Stomach (tissue), 9 donors: ENCODE data around the gene DEFB123. TPM values are rescaled to one million over a fixed set of nuclear protein-coding genes. Genes with fewer than 3 reads are reported as not detected.
A peak's percentile ranks its signal among the peaks of the same experiment; 100 is the strongest.

Source experiments
- DNase-seq, 2 donors: peaks; one replicate each; pipeline versions ENCODE4 v3.0.0 to v3.0.0-alpha.2; 2013 to 2019
- H3K27ac ChIP-seq, 5 donors: fragments of 200-600 bp in 4 of 5; sonication (generic) in 4 of 5; one replicate each; pipeline ENCODE4 v1.5.1; 2013 to 2019; ENCODE audit warnings: mild to moderate bottlenecking in 1 of 5, moderate library complexity in 1 of 5
- H3K27me3 ChIP-seq, 3 donors: fragments of 200-600 bp; sonication (generic); one replicate each; pipeline ENCODE4 v1.5.1; 2017 to 2019; ENCODE audit warnings: mixed run types in 1 of 3
- H3K36me3 ChIP-seq, 4 donors: fragments of 200-600 bp; sonication (generic); 1 replicate in 3 of 4; 2 replicates in 1 of 4; pipeline ENCODE4 v1.5.1; 2016 to 2019
- H3K4me1 ChIP-seq, 4 donors: fragments of 200-600 bp; sonication (generic); one replicate each; pipeline ENCODE4 v1.5.1; 2016 to 2019
- H3K4me3 ChIP-seq, 4 donors: fragments of 200-600 bp; sonication (generic) in 3 of 4; one replicate each; pipeline ENCODE4 v1.5.1; 2016 to 2019; ENCODE audit warnings: mild to moderate bottlenecking in 1 of 4
- H3K9me3 ChIP-seq, 4 donors: fragments of 200-600 bp; sonication (generic); one replicate each; pipeline ENCODE4 v1.5.1; 2016 to 2019
- EP300 ChIP-seq: sonication (generic); formaldehyde crosslinking; IDR thresholded peaks from one replicate; pipeline ENCODE4 v1.6.1; 2017; ENCODE audit warnings: antibody characterized with exemption
- POLR2A ChIP-seq, 4 donors: fragments of 450-650 bp; IDR thresholded peaks; one replicate each; pipeline ENCODE4 v1.6.1; 2016; ENCODE audit warnings: antibody characterized with exemption in 4 of 4, control low read depth in 2 of 4, mild to moderate bottlenecking in 1 of 4, moderate library complexity in 1 of 4
- POLR2AphosphoS5 ChIP-seq, 3 donors: sonication (generic); formaldehyde crosslinking; IDR thresholded peaks; one replicate each; pipeline ENCODE4 v1.6.1; 2016; ENCODE audit warnings: antibody characterized with exemption in 3 of 3
- WGBS, 5 donors: extraction: QIAGEN DNeasy Blood & Tissue Kit in 3 of 5; methylation state at CpG; one replicate each; pipeline versions ENCODE4 v1.1.5 to v1.1.7; 2013 to 2018; 5-methylcytosine and 5-hydroxymethylcytosine counted together
- intact Hi-C: fragments of 100-400 bp; cut with DNase I; formaldehyde crosslinking; loops from one replicate; pipeline ENCODE4 v1.15.1; 2023; ENCODE audit warnings: low total_unique reads
- polyA plus RNA-seq, 3 donors: library from polyadenylated mRNA; stranded (reverse); fragments of 200-250 nt; gene quantifications; one replicate each; pipeline ENCODE4 v1.2.3, GENCODE V29; 2013
- total RNA-seq, 5 donors: library from RNA; depleted of rRNA; stranded (reverse); fragments of >200 nt; gene quantifications; one replicate each; pipeline versions ENCODE4 v1.1.0 to v1.2.3, GENCODE V29; 2014 to 2016
- TF ChIP-seq, protein P1 (sequence below), 7 experiments: fragments of 450-650 bp in 4 of 7; fragments of 200-600 bp in 3 of 7; sonication (generic) in 3 of 7; IDR thresholded peaks; one replicate each; pipeline ENCODE4 v1.5.1; 2016 to 2019; ENCODE audit warnings: antibody characterized with exemption in 7 of 7, control low read depth in 2 of 7, mild to moderate bottlenecking in 1 of 7
- donor health status: healthy with polysubstance abuse.
- donor health status: Bipolar disorder and iron deficiency.
- donor health status: healthy.

DEFB123 gene
- total and polyA plus RNA-seq, 8 donors = not detected

DNA sequence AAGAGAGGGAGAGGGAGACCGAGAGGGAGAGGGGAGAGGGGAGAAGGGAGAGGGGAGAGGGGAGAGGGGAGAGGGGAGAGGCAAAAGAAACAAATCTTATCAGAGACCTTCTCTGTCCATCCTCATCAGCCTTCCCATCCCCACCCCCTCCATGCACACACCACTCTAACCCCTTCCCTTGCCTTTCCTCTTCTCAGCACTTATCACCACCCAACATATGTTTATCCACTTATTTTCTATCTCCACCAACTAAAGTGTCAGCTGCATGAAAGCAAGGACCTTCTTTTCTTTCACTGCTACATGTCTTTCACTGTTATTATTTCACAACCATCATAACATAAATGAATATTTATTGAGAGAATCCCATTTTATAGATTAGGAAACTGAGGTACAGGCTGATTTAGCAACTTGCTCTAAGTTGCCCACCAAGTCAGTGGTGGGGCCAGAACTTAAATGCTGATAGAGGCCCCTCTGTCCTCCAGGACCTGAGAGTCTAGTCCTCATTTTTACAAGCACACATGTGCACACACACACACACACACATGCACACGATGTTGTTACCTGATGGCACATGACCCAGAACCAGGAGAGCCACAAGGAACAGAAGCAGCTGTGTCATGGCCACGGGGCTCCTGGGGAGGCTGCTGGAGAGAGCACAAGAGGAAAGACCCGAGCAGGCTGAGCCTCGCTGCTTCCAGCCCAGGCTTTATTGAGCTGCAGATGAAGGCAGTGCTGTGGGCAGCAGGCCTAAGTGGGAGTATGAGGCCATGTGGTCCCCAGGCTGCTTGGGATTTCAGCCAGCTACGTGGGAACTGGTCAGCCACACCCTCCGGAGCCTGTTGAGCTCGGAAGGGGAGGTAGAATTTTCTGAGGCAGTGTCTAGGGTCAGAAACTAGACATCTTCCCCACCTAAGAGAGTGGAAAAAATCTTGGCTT, 32.2 kb downstream of the DEFB123 start:
- peak in 1 of 2 donors; percentile 71 for DNase-seq
- 54 to 65% (median 60%) methylated on average over 7 to 8 of the region's 8 CpGs for WGBS, 5 donors
- TF ChIP-seq, protein P1, sequence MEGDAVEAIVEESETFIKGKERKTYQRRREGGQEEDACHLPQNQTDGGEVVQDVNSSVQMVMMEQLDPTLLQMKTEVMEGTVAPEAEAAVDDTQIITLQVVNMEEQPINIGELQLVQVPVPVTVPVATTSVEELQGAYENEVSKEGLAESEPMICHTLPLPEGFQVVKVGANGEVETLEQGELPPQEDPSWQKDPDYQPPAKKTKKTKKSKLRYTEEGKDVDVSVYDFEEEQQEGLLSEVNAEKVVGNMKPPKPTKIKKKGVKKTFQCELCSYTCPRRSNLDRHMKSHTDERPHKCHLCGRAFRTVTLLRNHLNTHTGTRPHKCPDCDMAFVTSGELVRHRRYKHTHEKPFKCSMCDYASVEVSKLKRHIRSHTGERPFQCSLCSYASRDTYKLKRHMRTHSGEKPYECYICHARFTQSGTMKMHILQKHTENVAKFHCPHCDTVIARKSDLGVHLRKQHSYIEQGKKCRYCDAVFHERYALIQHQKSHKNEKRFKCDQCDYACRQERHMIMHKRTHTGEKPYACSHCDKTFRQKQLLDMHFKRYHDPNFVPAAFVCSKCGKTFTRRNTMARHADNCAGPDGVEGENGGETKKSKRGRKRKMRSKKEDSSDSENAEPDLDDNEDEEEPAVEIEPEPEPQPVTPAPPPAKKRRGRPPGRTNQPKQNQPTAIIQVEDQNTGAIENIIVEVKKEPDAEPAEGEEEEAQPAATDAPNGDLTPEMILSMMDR (IDR thresholded peaks at IDR 0.05) = no peak
- no peak for TF ChIP-seq POLR2AphosphoS5 (IDR thresholded peaks at IDR 0.05)
- no peak for TF ChIP-seq EP300
- no peak for TF ChIP-seq POLR2A (IDR thresholded peaks at IDR 0.05)
- no peaks in the 10 kb centered on the region for H3K36me3 ChIP-seq
- H3K27ac ChIP-seq = no peak overlapping the region
- H3K4me3 ChIP-seq = no peak overlapping the region
- H3K9me3 ChIP-seq = no peaks in the 10 kb centered on the region
- peaks cover 10 to 21% (median 13%) of the 10 kb centered on the region in 4 donors for H3K4me1 ChIP-seq
- H3K27me3 ChIP-seq = peaks cover 0 to 40% (median 20%) of the 10 kb centered on the region in 3 donors
- intact Hi-C loops = no loop called here

DNA sequence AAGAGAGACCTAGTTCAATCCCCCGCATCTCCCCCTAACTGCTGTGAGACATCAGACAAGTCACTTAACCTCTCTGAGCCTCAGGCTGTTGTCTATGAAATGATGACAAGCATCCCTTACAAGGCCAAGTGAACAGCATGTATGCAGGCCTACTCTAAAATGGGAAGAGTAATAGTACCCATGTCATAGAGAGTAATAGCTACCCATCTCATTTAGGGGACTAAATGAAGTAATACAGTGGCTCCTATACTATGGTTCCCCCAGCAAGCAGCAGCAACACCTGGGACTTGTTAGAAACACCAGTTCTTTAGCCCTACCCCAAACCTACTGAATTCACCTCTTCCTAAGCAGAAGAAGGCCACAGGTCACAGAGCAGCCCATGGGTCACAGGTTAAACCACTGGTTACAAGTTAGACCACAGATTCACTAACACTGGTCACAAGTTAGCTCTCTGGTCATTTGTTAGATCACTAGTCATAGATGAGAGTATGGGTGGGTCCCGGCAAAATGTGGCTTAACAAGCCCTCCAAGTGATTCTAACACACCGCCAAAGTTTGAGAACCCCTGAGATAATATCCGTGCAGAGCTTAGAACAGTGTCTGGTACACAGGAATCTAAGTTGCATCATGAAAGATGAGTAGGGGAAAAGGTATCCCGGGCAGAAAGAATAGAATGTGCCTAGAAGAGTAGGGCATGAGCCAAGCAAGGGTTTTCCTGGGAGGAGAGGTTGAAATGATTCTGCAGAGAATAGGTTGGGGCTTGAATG, 33.1 kb downstream of the DEFB123 start:
- Histone ChIP-seq H3K9me3 (no peaks in the 10 kb centered on the region), H3K27me3 (peaks cover 0 to 46% (median 20%) of the 10 kb centered on the region in 3 donors), H3K4me1 (peaks cover 10 to 21% (median 13%) of the 10 kb centered on the region in 4 donors), H3K4me3 (no peak overlapping the region), H3K27ac (no peak overlapping the region), H3K36me3 (no peaks in the 10 kb centered on the region)
- no peak for DNase-seq
- TF ChIP-seq EP300 = no peak
- no peak for TF ChIP-seq POLR2AphosphoS5 (IDR thresholded peaks at IDR 0.05)
- TF ChIP-seq, protein P1 (IDR thresholded peaks at IDR 0.05) = no peak
- TF ChIP-seq POLR2A (IDR thresholded peaks at IDR 0.05) = no peak
- intact Hi-C loops = no loop called here
- 84 to 92% (median 90%) methylated on average over 5 of the region's 5 CpGs for WGBS, 5 donors

DNA sequence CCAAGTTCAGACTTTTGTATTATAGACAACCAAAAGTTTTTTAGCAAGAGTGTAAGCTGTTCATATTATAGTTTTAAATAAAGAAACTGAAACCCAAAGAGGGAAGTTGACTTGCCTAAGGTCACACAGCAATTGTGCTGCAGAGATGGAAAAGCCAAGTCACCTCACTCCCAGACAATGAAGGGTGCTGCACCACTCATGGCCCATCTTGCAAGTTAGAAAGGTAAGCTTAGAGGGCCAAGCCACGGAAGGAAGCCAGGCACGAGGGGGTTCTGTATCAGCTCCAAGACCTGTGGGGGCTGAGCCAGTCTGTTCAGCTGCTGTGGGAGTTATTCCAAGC, 33.6 kb downstream of the DEFB123 start:
- no peak for TF ChIP-seq EP300
- TF ChIP-seq POLR2A (IDR thresholded peaks at IDR 0.05) = no peak
- no peak for TF ChIP-seq POLR2AphosphoS5 (IDR thresholded peaks at IDR 0.05)
- TF ChIP-seq, protein P1 (IDR thresholded peaks at IDR 0.05) = no peak
- Histone ChIP-seq H3K4me3 (no peak overlapping the region), H3K27ac (no peak overlapping the region), H3K9me3 (no peaks in the 10 kb centered on the region), H3K27me3 (peaks cover 0 to 46% (median 20%) of the 10 kb centered on the region in 3 donors), H3K4me1 (peaks cover 10 to 21% (median 13%) of the 10 kb centered on the region in 4 donors), H3K36me3 (no peaks in the 10 kb centered on the region)
- intact Hi-C loops = no loop called here
- no peak for DNase-seq
- WGBS, 5 donors = 44 to 84% (median 59%) methylated on average over 2 of the region's 2 CpGs

DNA sequence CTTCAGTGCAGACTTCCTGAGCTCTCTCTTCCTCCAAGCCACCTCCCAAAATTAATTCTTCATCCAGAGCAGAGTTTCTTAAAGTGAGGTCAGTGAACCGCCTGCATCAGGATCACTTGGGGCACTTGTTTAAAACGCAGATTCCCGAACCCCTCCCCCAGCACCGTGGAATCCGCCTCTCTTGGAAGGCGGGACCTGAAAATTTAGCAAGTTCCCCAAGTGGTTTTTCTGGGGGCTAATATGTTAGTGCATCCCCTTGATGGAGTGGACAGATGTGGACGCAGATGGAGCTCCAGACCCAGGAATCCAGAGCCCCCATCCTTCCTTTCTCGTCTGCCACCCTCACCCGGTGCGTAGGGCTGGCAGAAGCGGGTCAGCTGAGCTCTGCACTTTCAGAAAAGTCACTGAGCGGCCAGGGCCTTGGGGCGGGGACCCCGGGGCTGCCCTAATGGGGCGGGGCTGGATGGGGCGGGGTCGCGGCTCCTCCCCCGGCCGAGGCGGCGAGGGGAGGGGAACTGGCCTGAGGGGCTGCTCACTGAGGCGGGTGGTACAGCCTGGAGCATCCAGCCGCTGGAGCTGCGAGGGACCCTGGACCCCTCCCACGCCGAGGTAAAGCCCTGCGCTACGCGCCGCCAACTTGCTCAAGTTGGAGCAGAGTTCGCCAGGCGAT, 34.5 kb downstream of the DEFB123 start, which contains the start of the genes DEFB124 and REM1:
DEFB124 (minus strand) TSS at position 370 of the 670 bp plus-strand sequence. CDS start 2,114 bp downstream, outside the sequence.
REM1 (plus strand) TSS at position 531 of the 670 bp plus-strand sequence. CDS start 1,158 bp downstream, outside the sequence.
- WGBS, 5 donors = 3 to 5% (median 4%) methylated on average over 23 to 33 of the region's 33 CpGs
- H3K36me3 ChIP-seq = no peaks in the 10 kb centered on the region

More for the DNA sequence above, 34.5 kb downstream of the DEFB123 start, which contains the start of the genes DEFB124 and REM1:
- Histone ChIP-seq H3K4me1 (peaks cover 10 to 21% (median 13%) of the 10 kb centered on the region in 4 donors), H3K9me3 (no peaks in the 10 kb centered on the region), H3K4me3 (peak within 1 kb of the TSS; percentile 37 to 46 (median 44)), H3K27me3 (peaks cover 0 to 46% (median 20%) of the 10 kb centered on the region in 3 donors), H3K27ac (peak within 1 kb of the TSS in 4 of 5 donors; percentile 4 to 73 (median 47))
- no peak for TF ChIP-seq EP300
- no peak for TF ChIP-seq POLR2A (IDR thresholded peaks at IDR 0.05)
- TF ChIP-seq, protein P1 (IDR thresholded peaks at IDR 0.05) = no peak
- TF ChIP-seq POLR2AphosphoS5 (IDR thresholded peaks at IDR 0.05) = no peak
- intact Hi-C loops = no loop called here
- DNase-seq = peak in 1 of 2 donors; percentile 76
